SK-N-SH (cell line): ENCODE data around the gene ATP8A1. TPM values are rescaled to one million over a fixed set of nuclear protein-coding genes. Genes with fewer than 3 reads are reported as not detected.

Experiments
- CTCF ChIA-PET: fragments of 300-600, 350-600 bp; formaldehyde crosslinking; extraction: SDS; loops from one replicate; lab custom pipeline; 2021; lab: Yijun Ruan, JAX
- POLR2A ChIA-PET: fragments of 350-600 bp; sonication (Branson Sonifier 250); formaldehyde crosslinking; extraction: SDS; loops from one replicate; lab custom pipeline; 2020; ENCODE audit warnings: antibody characterized with exemption, inconsistent platforms; lab: Yijun Ruan, JAX
- DNase-seq: peaks from one replicate; pipeline ENCODE4 v3.0.0; 2012
- H2AFZ ChIP-seq: fragments of 200-600 bp; sonication (generic); 2 replicates; pipeline ENCODE4 v1.8.1; 2016; ENCODE audit warnings: antibody characterized with exemption, mild to moderate bottlenecking, low read depth
- H3F3A ChIP-seq: fragments of 200-600 bp; sonication (generic); replicated peaks from 2 replicates; pipeline ENCODE3; 2016; ENCODE audit warnings: antibody characterized with exemption, mild to moderate bottlenecking; ENCODE audit not compliant: insufficient read depth
- H3K27ac ChIP-seq, 2 experiments: fragments of 200-500 bp in 1 of 2; fragments of 200-600 bp in 1 of 2; sonication (Bioruptor generic) in 1 of 2; sonication (generic), shearing (Covaris generic) in 1 of 2; 2 replicates each; pipeline versions ENCODE4 v1.5.1 to v1.6.1; 2014 to 2016; ENCODE audit warnings: low read depth in 2 of 2, inconsistent platforms in 1 of 2, low read length in 1 of 2, mild to moderate bottlenecking in 1 of 2, mixed read lengths in 1 of 2
- H3K27me3 ChIP-seq: fragments of 200-600 bp; sonication (generic), shearing (Covaris generic); 2 replicates; pipeline ENCODE4 v1.6.1; 2016; ENCODE audit warnings: mixed run types; ENCODE audit not compliant: insufficient read depth
- H3K36me3 ChIP-seq, 2 experiments: fragments of 200-500 bp in 1 of 2; fragments of 200-600 bp in 1 of 2; sonication (Bioruptor generic) in 1 of 2; sonication (generic) in 1 of 2; replicated peaks in 1 of 2; 2 replicates each; pipeline versions ENCODE3 to v1.5.1; 2014 to 2016; ENCODE audit warnings: low read length in 1 of 2, mild to moderate bottlenecking in 1 of 2; ENCODE audit not compliant: insufficient read depth in 2 of 2, control insufficient read depth in 1 of 2
- H3K4me1 ChIP-seq, 2 experiments: fragments of 200-500 bp in 1 of 2; fragments of 200-600 bp in 1 of 2; sonication (Bioruptor generic) in 1 of 2; sonication (generic), shearing (Covaris generic) in 1 of 2; 2 replicates each; pipeline versions ENCODE4 v1.5.1 to v1.6.1; 2014 to 2016; ENCODE audit warnings: low read depth in 1 of 2, low read length in 1 of 2, mixed run types in 1 of 2; ENCODE audit not compliant: insufficient read depth in 2 of 2, control insufficient read depth in 1 of 2
- H3K4me2 ChIP-seq: fragments of 200-600 bp; sonication (generic), shearing (Covaris generic); 2 replicates; pipeline ENCODE4 v1.6.1; 2017; ENCODE audit warnings: mixed run types
- H3K4me3 ChIP-seq, 2 experiments: fragments of 200-500 bp in 1 of 2; fragments of 200-600 bp in 1 of 2; sonication (Bioruptor generic) in 1 of 2; sonication (generic), shearing (Covaris generic) in 1 of 2; 2 replicates each; pipeline versions ENCODE4 v1.5.1 to v1.8.1; 2014 to 2016; ENCODE audit warnings: low read depth in 2 of 2, inconsistent platforms in 1 of 2, low read length in 1 of 2, mild to moderate bottlenecking in 1 of 2, mixed read lengths in 1 of 2, moderate library complexity in 1 of 2
- H3K79me2 ChIP-seq: fragments of 200-600 bp; sonication (generic); 2 replicates; pipeline ENCODE4 v1.8.1; 2017; ENCODE audit warnings: mild to moderate bottlenecking; ENCODE audit not compliant: insufficient read depth
- H3K9ac ChIP-seq: fragments of 200-600 bp; sonication (generic); 2 replicates; pipeline ENCODE4 v1.6.1; 2017; ENCODE audit warnings: mixed run types
- H3K9me2 ChIP-seq: fragments of 200-600 bp; sonication (generic); 2 replicates; pipeline ENCODE4 v1.6.1; 2017; ENCODE audit warnings: mixed run types
- H3K9me3 ChIP-seq: fragments of 200-600 bp; sonication (generic); 2 replicates; pipeline ENCODE4 v1.6.1; 2017; ENCODE audit warnings: mixed run types, mild to moderate bottlenecking, moderate library complexity
- H4K20me1 ChIP-seq: fragments of 200-600 bp; sonication (generic); 2 replicates; pipeline ENCODE4 v1.6.1; 2017; ENCODE audit warnings: mild to moderate bottlenecking, mixed run types; ENCODE audit not compliant: insufficient read depth
- EP300 ChIP-seq, 2 experiments: IDR thresholded peaks; 2 replicates each; pipeline versions ENCODE4 v1.4.0 to v1.6.1; 2012; ENCODE audit warnings: borderline replicate concordance in 1 of 2, low read depth in 1 of 2, low read length in 1 of 2
- EZH2phosphoT487 ChIP-seq: fragments of 200-600 bp; sonication (generic); IDR thresholded peaks from 2 replicates; pipeline ENCODE4 v1.6.1; 2017; ENCODE audit warnings: low read depth, mixed run types, mild to moderate bottlenecking, antibody characterized with exemption, moderate library complexity, borderline replicate concordance
- FOSL2 ChIP-seq: IDR thresholded peaks from 2 replicates; pipeline ENCODE4 v1.4.0; 2012; ENCODE audit warnings: low read depth, mild to moderate bottlenecking, moderate library complexity, borderline replicate concordance
- GABPA ChIP-seq: IDR thresholded peaks from 2 replicates; pipeline ENCODE4 v1.4.0; 2012; ENCODE audit warnings: low read depth, mild to moderate bottlenecking
- NFIC ChIP-seq: IDR thresholded peaks from 2 replicates; pipeline ENCODE4 v1.4.0; 2012; ENCODE audit warnings: borderline replicate concordance
- PBX3 ChIP-seq: IDR thresholded peaks from 2 replicates; pipeline ENCODE4; 2012
- RAD21 ChIP-seq: IDR thresholded peaks from 2 replicates; pipeline ENCODE4 v1.6.1; 2012; ENCODE audit warnings: mild to moderate bottlenecking, low read length
- SIN3A ChIP-seq: IDR thresholded peaks from 2 replicates; pipeline ENCODE4 v1.6.1; 2012; ENCODE audit warnings: low read depth, mild to moderate bottlenecking, low read length, moderate library complexity, borderline replicate concordance
- SMC3 ChIP-seq: IDR thresholded peaks from 2 replicates; pipeline ENCODE4 v1.6.1; 2012; ENCODE audit warnings: low read depth, low read length, improper control_type of control experiment
- TEAD4 ChIP-seq: IDR thresholded peaks from 2 replicates; pipeline ENCODE4 v1.4.0; 2012; ENCODE audit warnings: mild to moderate bottlenecking, borderline replicate concordance; ENCODE audit not compliant: insufficient read depth
- ZBTB33 ChIP-seq: IDR thresholded peaks from 2 replicates; pipeline ENCODE4 v1.4.0; 2012; ENCODE audit warnings: low read depth, borderline replicate concordance
- WGBS: methylation state at CpG from one replicate; pipeline ENCODE4 v1.1.6; 2017; ENCODE audit warnings: low lambda C conversion rate; 5-methylcytosine and 5-hydroxymethylcytosine counted together
- polyA plus RNA-seq, 3 experiments: library from polyadenylated mRNA; depleted of rRNA; stranded (reverse); fragments of >200 nt; gene quantifications; 2 replicates each; pipeline ENCODE4 v1.2.3, GENCODE V29; 2012

The ATP8A1 gene
- polyA plus RNA-seq, 1 of the 3 experiments (the other 2 are of a cell fraction), result 0.38 TPM

DNA sequence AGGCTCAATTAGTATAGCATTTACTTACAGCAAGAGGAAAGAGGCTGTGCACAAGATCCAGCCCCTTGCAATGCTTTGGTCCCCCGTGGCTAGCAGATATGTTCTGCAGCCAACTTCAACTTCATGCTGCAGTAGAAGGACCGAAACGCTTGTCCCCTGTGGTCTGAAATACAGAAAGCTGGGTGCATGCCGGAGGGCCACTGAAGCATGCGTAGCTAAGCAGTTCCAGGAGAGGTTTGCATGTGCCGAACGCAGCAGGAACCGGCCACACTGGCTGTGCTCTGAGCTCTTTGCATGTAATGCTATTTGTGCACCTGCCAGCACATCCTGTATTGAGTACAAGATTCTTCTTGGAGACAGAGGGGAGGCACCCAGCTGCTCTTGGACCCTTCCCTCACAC lies 295.4 kb downstream of the ATP8A1 start:
- no peaks in the 10 kb centered on the region; the same call in 1 of the 2 replicates for H3K27me3 ChIP-seq
- no peaks in the 10 kb centered on the region; a peak in 2 of 4 replicates for H3K4me1 ChIP-seq
- no peak overlapping the region for H3K4me2 ChIP-seq
- TF ChIP-seq PBX3, result no peak
- TF ChIP-seq EZH2phosphoT487, result no peak
- TF ChIP-seq ZBTB33, result no peak
- no peak for TF ChIP-seq SIN3A
- no peak for TF ChIP-seq EP300 (IDR thresholded peaks at IDR 0.05; ENCODE audit: borderline replicate concordance in 1 of 2, low read depth in 1 of 2, low read length in 1 of 2)
- no peak for TF ChIP-seq SMC3
- no peak for TF ChIP-seq RAD21
- TF ChIP-seq GABPA, result no peak
- TF ChIP-seq FOSL2, result no peak
- TF ChIP-seq NFIC, result no peak
- no peak overlapping the region for H3K27ac ChIP-seq
- H3K36me3 ChIP-seq, result no peaks in the 10 kb centered on the region
- no peak overlapping the region for H2AFZ ChIP-seq
- whole genome bisulfite sequencing, result 69% methylated on average over 5 of the region's 8 CpGs
- no peaks in the 10 kb centered on the region for H3K79me2 ChIP-seq
- H3F3A ChIP-seq, result no peaks in the 10 kb centered on the region
- no peak for DNase-seq
- H3K9ac ChIP-seq, result no peak overlapping the region
- H3K9me3 ChIP-seq, result no peaks in the 10 kb centered on the region
- POLR2A ChIA-PET, result no interaction called here
- CTCF ChIA-PET, result interaction anchor here (1.0 kb wide), 1 partner anchor 10 kb away, joined by 5 read pairs; no protein-coding TSS in a partner anchor
- H4K20me1 ChIP-seq, result no peaks in the 10 kb centered on the region
- no peak overlapping the region for H3K4me3 ChIP-seq
- H3K9me2 ChIP-seq, result no peaks in the 10 kb centered on the region

DNA sequence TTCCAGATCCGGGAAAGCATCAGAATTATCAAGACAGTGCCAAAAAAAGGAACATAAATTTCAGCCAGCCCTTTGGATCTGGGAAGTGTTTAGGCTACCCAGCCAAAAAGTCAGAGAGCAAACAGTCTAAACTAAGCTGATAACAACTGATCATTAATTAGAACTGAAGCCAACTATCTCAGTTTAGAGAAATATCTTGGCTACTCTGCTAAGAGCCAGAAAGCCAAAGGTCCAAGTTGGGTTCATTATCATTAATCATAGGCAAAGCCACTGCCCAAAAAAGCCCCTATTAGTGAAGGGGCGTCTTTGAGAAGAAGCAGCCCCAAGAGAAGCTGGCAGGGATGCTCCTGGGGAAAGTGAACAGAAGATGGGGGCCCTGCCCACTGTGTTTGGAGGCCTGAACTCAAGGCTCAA lies 296.6 kb downstream of the ATP8A1 start:
- Histone ChIP-seq H3K4me2 (no peak overlapping the region), H3K9ac (no peak overlapping the region), H4K20me1 (no peaks in the 10 kb centered on the region), H3K9me2 (no peaks in the 10 kb centered on the region), H3K79me2 (no peaks in the 10 kb centered on the region), H3K36me3 (no peaks in the 10 kb centered on the region), H3K4me1 (peaks cover 0 to 6% of the 10 kb centered on the region in 2 experiments; a peak in 2 of 4 replicates), H3K27me3 (no peaks in the 10 kb centered on the region), H3K27ac (peak overlapping the region in 1 of 2 experiments; percentile 77; a peak in 1 of 4 replicates), H3F3A (no peaks in the 10 kb centered on the region), H3K4me3 (0 out of 4 replicates have a peak overlapping the region, but pooled peaks of 1 of the 2 experiments have one; percentile 1), H2AFZ (no peak overlapping the region; the same call in 1 of the 2 replicates), H3K9me3 (no peaks in the 10 kb centered on the region)
- WGBS, result 13% methylated on average over 2 of the region's 2 CpGs
- CTCF ChIA-PET, result interaction anchor here (1.5 to 1.7 kb wide), 2 partner anchors 9 to 11 kb away, joined by 3 to 6 read pairs; no protein-coding TSS in a partner anchor
- no peak for TF ChIP-seq TEAD4
- peak in 1 of 2 experiments; percentile 35; a peak in 1 of 4 replicates for TF ChIP-seq EP300 (IDR thresholded peaks at IDR 0.05; ENCODE audit: borderline replicate concordance in 1 of 2, low read depth in 1 of 2, low read length in 1 of 2)
- POLR2A ChIA-PET, result no interaction called here
- DNase-seq, result no peak
